ENCODE results near the gene OR4D6.

- TF ChIP-seq CTCF (IDR thresholded peaks at IDR 0.05) (no peak), POLR2A (IDR thresholded peaks at IDR 0.05) (no peak)
Observed at GRCh38 chr11:59448484-59448883, 8.3 kb upstream of the OR4D6 start.

All from uterus (tissue), 2 donors.